HepG2 (cell line): ENCODE measurements around the gene ELL. TPM values are rescaled to one million over a fixed set of nuclear protein-coding genes. Genes with fewer than 3 reads are reported as not detected.

ENCODE experiments used
- ADNP ChIP-seq: sonication (generic); formaldehyde crosslinking; IDR thresholded peaks from 2 replicates; pipeline ENCODE4 v1.4.0; 2020; ENCODE audit warnings: missing genetic modification reagents
- ATF4 ChIP-seq, 2 experiments: fragments of 450-650 bp in 1 of 2; sonication (generic) in 1 of 2; formaldehyde crosslinking; IDR thresholded peaks; 2 replicates each; pipeline versions ENCODE4 v1.5.0 to v1.8.0; 2020 to 2022; ENCODE audit warnings: mild to moderate bottlenecking in 1 of 2, missing genetic modification reagents in 1 of 2
- BRD4 ChIP-seq: sonication (generic); formaldehyde crosslinking; IDR thresholded peaks from 2 replicates; pipeline ENCODE4 v1.4.0; 2020; ENCODE audit warnings: missing genetic modification reagents
- BRF2 ChIP-seq: sonication (generic); formaldehyde crosslinking; IDR thresholded peaks from 2 replicates; pipeline ENCODE4 v1.8.1; 2022; ENCODE audit warnings: mild to moderate bottlenecking, missing genetic modification reagents
- CHD2 ChIP-seq: IDR thresholded peaks from 2 replicates; pipeline ENCODE4 v1.6.1; 2011; ENCODE audit warnings: low read depth, low read length, improper control_type of control experiment
- HNRNPLL ChIP-seq: fragments of 200-400 bp; formaldehyde crosslinking; IDR thresholded peaks from 2 replicates; pipeline ENCODE4 v1.6.1; 2017; ENCODE audit warnings: mild to moderate bottlenecking, low read depth, low read length; ENCODE audit not compliant: poor library complexity, severe bottlenecking
- HOXD1 ChIP-seq: sonication (generic); formaldehyde crosslinking; IDR thresholded peaks from 2 replicates; pipeline ENCODE4 v1.5.0; 2020; ENCODE audit warnings: missing genetic modification reagents
- KLF11 ChIP-seq: IDR thresholded peaks from 2 replicates; pipeline ENCODE4 v1.6.1; 2016; ENCODE audit warnings: missing compliant biosample characterization
- NPAS2 ChIP-seq: sonication (generic); formaldehyde crosslinking; IDR thresholded peaks from 2 replicates; pipeline ENCODE4 v1.8.0; 2022; ENCODE audit warnings: mild to moderate bottlenecking, missing genetic modification reagents, borderline replicate concordance
- RARA ChIP-seq: IDR thresholded peaks from 2 replicates; pipeline ENCODE4 v1.6.1; 2016; ENCODE audit warnings: missing genetic modification reagents, missing compliant biosample characterization
- ZNF232 ChIP-seq: sonication (generic); formaldehyde crosslinking; IDR thresholded peaks from 2 replicates; pipeline ENCODE4 v1.4.0; 2020; ENCODE audit warnings: missing genetic modification reagents, borderline replicate concordance
- ZNF280D ChIP-seq: sonication (generic); formaldehyde crosslinking; IDR thresholded peaks from 2 replicates; pipeline ENCODE4 v1.5.1; 2020; ENCODE audit warnings: mild to moderate bottlenecking, missing genetic modification reagents
- ZNF501 ChIP-seq: sonication (generic); formaldehyde crosslinking; IDR thresholded peaks from 2 replicates; pipeline ENCODE4 v1.5.1; 2020; ENCODE audit warnings: mild to moderate bottlenecking, moderate library complexity, missing genetic modification reagents
- polyA plus RNA-seq, 8 experiments: library from polyadenylated mRNA; depleted of rRNA in 3 of 8; stranded (reverse) in 7 of 8; unstranded in 1 of 8; fragments of >200 nt; fragmentation: Illumina TruSeq in 4 of 8; extraction: Trizol in 4 of 8; gene quantifications; 2 replicates each; pipeline versions ENCODE4 v1.2.1 to v1.2.3, GENCODE V29; 2011 to 2016; ENCODE audit warnings: low read depth in 4 of 8, missing spikeins in 1 of 8, mixed read lengths in 1 of 8; ENCODE audit not compliant: insufficient read depth in 1 of 8
- total RNA-seq, 5 experiments: library from RNA; depleted of rRNA; stranded (reverse); fragments of >200 nt; fragmentation: Illumina TruSeq; extraction: Trizol; gene quantifications; 2 replicates each; pipeline ENCODE4 v1.2.3, GENCODE V29; 2016; ENCODE audit warnings: low read depth in 1 of 5
- TF ChIP-seq, protein P1 (sequence below): sonication (generic); formaldehyde crosslinking; IDR thresholded peaks from 2 replicates; pipeline ENCODE4 v1.8.0; 2022; ENCODE audit warnings: mild to moderate bottlenecking, missing genetic modification reagents
- TF ChIP-seq, protein P2 (sequence below): sonication (generic); formaldehyde crosslinking; IDR thresholded peaks from 2 replicates; pipeline ENCODE4 v1.4.0; 2020; ENCODE audit warnings: missing genetic modification reagents
- TF ChIP-seq, protein P3 (sequence below): sonication (generic); formaldehyde crosslinking; IDR thresholded peaks from 2 replicates; pipeline ENCODE4 v1.5.0; 2020; ENCODE audit warnings: missing genetic modification reagents

Gene ELL
- total and polyA plus RNA-seq, 2 of the 13 experiments (the other 11 are each of a cell fraction or from before 2014, with no cell fraction given): 3.7 to 5.4 TPM

- TF ChIP-seq, protein P1, sequence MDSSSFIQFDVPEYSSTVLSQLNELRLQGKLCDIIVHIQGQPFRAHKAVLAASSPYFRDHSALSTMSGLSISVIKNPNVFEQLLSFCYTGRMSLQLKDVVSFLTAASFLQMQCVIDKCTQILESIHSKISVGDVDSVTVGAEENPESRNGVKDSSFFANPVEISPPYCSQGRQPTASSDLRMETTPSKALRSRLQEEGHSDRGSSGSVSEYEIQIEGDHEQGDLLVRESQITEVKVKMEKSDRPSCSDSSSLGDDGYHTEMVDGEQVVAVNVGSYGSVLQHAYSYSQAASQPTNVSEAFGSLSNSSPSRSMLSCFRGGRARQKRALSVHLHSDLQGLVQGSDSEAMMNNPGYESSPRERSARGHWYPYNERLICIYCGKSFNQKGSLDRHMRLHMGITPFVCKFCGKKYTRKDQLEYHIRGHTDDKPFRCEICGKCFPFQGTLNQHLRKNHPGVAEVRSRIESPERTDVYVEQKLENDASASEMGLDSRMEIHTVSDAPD (CRISPR knock-in tag): no peak
- TF ChIP-seq ZNF232 (CRISPR knock-in tag) (no peak), RARA (CRISPR knock-in tag) (0 out of 2 replicates have a peak, but pooled peaks have one; percentile 30), HNRNPLL (no peak), BRF2 (CRISPR knock-in tag) (no peak), BRD4 (CRISPR knock-in tag) (no peak), CHD2 (no peak), ADNP (CRISPR knock-in tag) (0 out of 2 replicates have a peak, but pooled peaks have one; percentile 64), NPAS2 (CRISPR knock-in tag) (no peak), KLF11 (CRISPR knock-in tag) (no peak), ZNF501 (no peak; the same call in 1 of the 2 replicates), HOXD1 (CRISPR knock-in tag) (no peak), ATF4 (CRISPR knock-in tag; IDR thresholded peaks at IDR 0.05) (no peak), ZNF280D (CRISPR knock-in tag) (0 out of 2 replicates have a peak, but pooled peaks have one; percentile 55)
- TF ChIP-seq, protein P2, sequence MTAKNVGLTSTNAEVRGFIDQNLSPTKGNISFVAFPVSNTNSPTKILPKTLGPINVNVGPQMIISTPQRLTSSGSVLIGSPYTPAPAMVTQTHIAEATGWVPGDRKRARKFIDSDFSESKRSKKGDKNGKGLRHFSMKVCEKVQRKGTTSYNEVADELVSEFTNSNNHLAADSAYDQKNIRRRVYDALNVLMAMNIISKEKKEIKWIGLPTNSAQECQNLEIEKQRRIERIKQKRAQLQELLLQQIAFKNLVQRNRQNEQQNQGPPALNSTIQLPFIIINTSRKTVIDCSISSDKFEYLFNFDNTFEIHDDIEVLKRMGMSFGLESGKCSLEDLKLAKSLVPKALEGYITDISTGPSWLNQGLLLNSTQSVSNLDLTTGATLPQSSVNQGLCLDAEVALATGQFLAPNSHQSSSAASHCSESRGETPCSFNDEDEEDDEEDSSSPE (CRISPR knock-in tag): no peak
- TF ChIP-seq, protein P3, sequence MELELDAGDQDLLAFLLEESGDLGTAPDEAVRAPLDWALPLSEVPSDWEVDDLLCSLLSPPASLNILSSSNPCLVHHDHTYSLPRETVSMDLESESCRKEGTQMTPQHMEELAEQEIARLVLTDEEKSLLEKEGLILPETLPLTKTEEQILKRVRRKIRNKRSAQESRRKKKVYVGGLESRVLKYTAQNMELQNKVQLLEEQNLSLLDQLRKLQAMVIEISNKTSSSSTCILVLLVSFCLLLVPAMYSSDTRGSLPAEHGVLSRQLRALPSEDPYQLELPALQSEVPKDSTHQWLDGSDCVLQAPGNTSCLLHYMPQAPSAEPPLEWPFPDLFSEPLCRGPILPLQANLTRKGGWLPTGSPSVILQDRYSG: no peak
- TF ChIP-seq, all 625 proteins: peak for 35
These were observed 120.2 kb downstream of the ELL start (continued) for GRCh38 chr19:18401580-18402112.
